Astrocyte of the cerebellum (primary cell): ENCODE measurements around the gene SIVA1.

Experiments
- DNase-seq: peaks from one replicate; pipeline ENCODE4 v3.0.0-alpha.2; 2011; ENCODE audit warnings: low read depth
- H3K4me3 ChIP-seq: 2 replicates; pipeline ENCODE4 v1.5.1; 2011; ENCODE audit warnings: mild to moderate bottlenecking, low read depth, low read length, moderate library complexity
- in situ Hi-C: cut with HindIII; loops from 2 replicates; pipeline ENCODE4 v1.10.0; 2017; ENCODE audit warnings: low sequenced_read_pairs
- TF ChIP-seq, protein P1 (sequence below): IDR thresholded peaks from 2 replicates; pipeline ENCODE4 v1.5.1; 2012; ENCODE audit warnings: low read length, low read depth, moderate library complexity, mild to moderate bottlenecking; ENCODE audit errors: missing control alignments

SIVA1 gene

GRCh38 chr14:104789752-104790743 is 37.1 kb downstream of the SIVA1 start:
- in situ Hi-C loops: no loop called here
- TF ChIP-seq, protein P1, sequence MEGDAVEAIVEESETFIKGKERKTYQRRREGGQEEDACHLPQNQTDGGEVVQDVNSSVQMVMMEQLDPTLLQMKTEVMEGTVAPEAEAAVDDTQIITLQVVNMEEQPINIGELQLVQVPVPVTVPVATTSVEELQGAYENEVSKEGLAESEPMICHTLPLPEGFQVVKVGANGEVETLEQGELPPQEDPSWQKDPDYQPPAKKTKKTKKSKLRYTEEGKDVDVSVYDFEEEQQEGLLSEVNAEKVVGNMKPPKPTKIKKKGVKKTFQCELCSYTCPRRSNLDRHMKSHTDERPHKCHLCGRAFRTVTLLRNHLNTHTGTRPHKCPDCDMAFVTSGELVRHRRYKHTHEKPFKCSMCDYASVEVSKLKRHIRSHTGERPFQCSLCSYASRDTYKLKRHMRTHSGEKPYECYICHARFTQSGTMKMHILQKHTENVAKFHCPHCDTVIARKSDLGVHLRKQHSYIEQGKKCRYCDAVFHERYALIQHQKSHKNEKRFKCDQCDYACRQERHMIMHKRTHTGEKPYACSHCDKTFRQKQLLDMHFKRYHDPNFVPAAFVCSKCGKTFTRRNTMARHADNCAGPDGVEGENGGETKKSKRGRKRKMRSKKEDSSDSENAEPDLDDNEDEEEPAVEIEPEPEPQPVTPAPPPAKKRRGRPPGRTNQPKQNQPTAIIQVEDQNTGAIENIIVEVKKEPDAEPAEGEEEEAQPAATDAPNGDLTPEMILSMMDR: no peak
- H3K4me3 ChIP-seq: no peak overlapping the region
- DNase-seq: no peak

- in situ Hi-C loops: no loop called here
- no peak overlapping the region for H3K4me3 ChIP-seq
- TF ChIP-seq, protein P1: no peak
- DNase-seq: no peak
Observed at GRCh38 chr14:104791425-104791824, 38.5 kb downstream of the SIVA1 start.

DNA sequence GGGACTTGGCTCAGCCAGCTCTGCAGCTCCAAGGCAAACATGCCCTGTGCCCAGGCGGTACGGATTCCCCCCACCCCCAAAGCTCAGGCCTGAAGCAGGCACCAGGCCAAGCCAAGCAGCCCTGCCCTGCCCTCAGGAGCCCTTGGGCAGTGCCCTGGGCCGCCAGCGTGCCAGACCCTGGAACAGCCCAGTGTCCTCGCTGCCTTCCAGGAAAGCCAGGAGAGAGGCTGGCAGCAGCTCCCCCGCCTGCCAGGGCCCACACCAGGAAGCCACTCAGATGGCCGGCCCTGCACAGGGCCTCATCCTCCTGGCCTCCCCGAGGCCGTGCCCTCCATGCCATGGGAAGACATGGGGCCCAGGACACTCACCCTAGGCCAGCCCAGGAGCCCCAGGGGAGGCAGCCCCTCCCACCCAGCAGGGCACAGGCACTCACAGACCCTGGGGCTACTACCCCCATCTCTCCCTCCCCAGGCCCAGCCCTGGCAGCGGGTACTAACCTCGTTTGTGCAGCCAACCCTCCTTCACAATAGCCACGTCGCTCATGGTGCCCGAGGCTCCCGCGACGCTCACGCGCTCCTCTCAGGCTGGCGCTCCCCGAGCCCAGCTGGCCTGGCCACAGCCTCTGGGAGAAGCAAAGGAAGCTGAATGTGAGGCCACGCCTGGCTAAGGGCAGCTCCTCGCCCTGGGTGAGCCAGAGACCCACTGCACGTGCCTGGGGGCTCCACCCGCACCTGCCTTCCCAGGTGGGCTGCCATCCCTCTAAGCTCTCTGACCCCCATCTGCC is 39.3 kb downstream of the SIVA1 start:
- in situ Hi-C loops: no loop called here
- H3K4me3 ChIP-seq: no peak overlapping the region
- TF ChIP-seq, protein P1: no peak
- DNase-seq: no peak

DNA sequence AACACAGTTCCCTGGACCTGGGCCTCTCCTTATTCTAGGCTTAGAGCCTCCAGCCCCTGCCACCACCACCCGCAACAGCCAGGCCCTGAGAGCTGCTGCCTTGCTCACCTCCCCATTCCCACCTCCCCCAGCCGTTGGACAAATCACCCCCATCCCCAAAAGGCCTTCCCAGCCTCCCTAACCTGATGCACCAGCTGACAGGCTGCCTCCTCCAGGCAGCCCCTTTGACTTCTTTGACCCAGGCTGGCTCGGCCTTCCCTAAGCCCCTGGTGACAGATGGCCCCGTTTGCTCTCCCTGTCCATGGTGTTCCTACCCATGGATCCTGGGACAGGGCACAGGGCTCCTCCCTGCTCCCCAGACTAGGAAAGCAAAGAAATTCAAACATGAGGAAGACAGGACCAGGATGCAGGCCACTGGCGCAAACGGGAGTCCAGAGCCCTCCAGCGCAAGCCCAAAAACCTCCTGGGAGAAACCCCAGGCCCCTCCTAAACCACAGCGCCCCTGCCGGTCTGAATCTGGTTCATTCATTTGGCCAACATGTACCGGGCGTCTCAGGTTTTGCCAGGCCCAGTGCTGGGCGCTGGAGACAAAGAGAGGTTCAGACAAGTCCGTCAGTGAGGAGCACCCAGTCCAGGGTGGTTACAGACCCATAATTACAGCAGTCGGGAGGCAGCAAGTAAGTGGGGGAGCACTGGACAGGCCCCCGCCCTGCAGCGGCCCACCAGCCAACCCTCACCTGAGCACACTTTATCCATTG is 40.2 kb downstream of the SIVA1 start:
- DNase-seq: no peak
- TF ChIP-seq, protein P1: no peak
- in situ Hi-C loops: no loop called here
- H3K4me3 ChIP-seq: no peak overlapping the region

GRCh38 chr14:104793703-104793959 is 40.7 kb downstream of the SIVA1 start:
- no peak for DNase-seq
- in situ Hi-C loops: no loop called here
- peak overlapping the region; percentile 72 for H3K4me3 ChIP-seq
- TF ChIP-seq, protein P1: no peak

- peak overlapping the region; percentile 72 for H3K4me3 ChIP-seq
- in situ Hi-C loops: no loop called here
- TF ChIP-seq, protein P1: no peak
- DNase-seq: peak; percentile 34
Observed at GRCh38 chr14:104794099-104794498, 41.2 kb downstream of the SIVA1 start.
